CD4-positive, CD25-positive, alpha-beta regulatory T cell (primary cell): Measurements from ENCODE around the gene MYL6. TPM values are rescaled to one million over a fixed set of nuclear protein-coding genes. Genes with fewer than 3 reads are reported as not detected.

Source experiments
- ATAC-seq, 2 donors: fragments of 150-1000 bp; cut with Tn5 transposase; one replicate each; pipeline ENCODE4 v1.10.0; 2021; ENCODE audit warnings: low read depth in 2 of 2, moderate number of reproducible peaks in 2 of 2, moderate library complexity in 1 of 2
- DNase-seq, 3 donors: peaks; one replicate each; pipeline versions ENCODE4 v3.0.0 to v3.0.0-alpha.2; 2012 to 2022; ENCODE audit warnings: mixed read lengths in 1 of 3
- H3K27ac ChIP-seq: one replicate; pipeline ENCODE4 v1.7.0; 2013; ENCODE audit warnings: mild to moderate bottlenecking, low read length; ENCODE audit not compliant: insufficient read depth, poor library complexity, severe bottlenecking
- H3K27me3 ChIP-seq: one replicate; pipeline ENCODE4 v1.7.0; 2013; ENCODE audit warnings: low read length; ENCODE audit not compliant: control insufficient read depth, insufficient read depth
- H3K36me3 ChIP-seq: one replicate; pipeline ENCODE4 v1.7.0; 2013; ENCODE audit warnings: mild to moderate bottlenecking, low read length, moderate library complexity; ENCODE audit not compliant: control insufficient read depth, insufficient read depth
- H3K4me1 ChIP-seq: 2 replicates; pipeline ENCODE4 v1.7.0; 2013; ENCODE audit warnings: mild to moderate bottlenecking, low read length; ENCODE audit not compliant: insufficient read depth, control insufficient read depth, poor library complexity, severe bottlenecking
- H3K4me3 ChIP-seq: one replicate; pipeline ENCODE4 v1.7.0; 2013; ENCODE audit warnings: low read depth, mild to moderate bottlenecking, low read length, moderate library complexity
- H3K9me3 ChIP-seq, 2 experiments: 1 replicate in 1 of 2; 2 replicates in 1 of 2; pipeline ENCODE4 v1.7.0; 2013; ENCODE audit warnings: low read length in 2 of 2, mild to moderate bottlenecking in 1 of 2, moderate library complexity in 1 of 2; ENCODE audit not compliant: control insufficient read depth in 2 of 2
- H3K27ac Mint-ChIP-seq, 3 donors: one replicate each; pipeline ENCODE4 v1.8.0; 2020 to 2022; ENCODE audit warnings: mild to moderate bottlenecking in 3 of 3, mixed read lengths in 3 of 3, moderate library complexity in 2 of 3
- H3K27me3 Mint-ChIP-seq: one replicate; pipeline ENCODE4 v1.8.0; 2022; ENCODE audit warnings: mild to moderate bottlenecking, mixed read lengths
- H3K36me3 Mint-ChIP-seq: one replicate; pipeline ENCODE4 v1.8.0; 2020; ENCODE audit warnings: mixed read lengths
- H3K4me1 Mint-ChIP-seq, 4 donors: one replicate each; pipeline ENCODE4 v1.8.0; 2020 to 2022; ENCODE audit warnings: mixed read lengths in 4 of 4, mild to moderate bottlenecking in 1 of 4
- H3K4me3 Mint-ChIP-seq, 4 donors: one replicate each; pipeline ENCODE4 v1.8.0; 2020 to 2022; ENCODE audit warnings: mild to moderate bottlenecking in 4 of 4, mixed read lengths in 4 of 4, moderate library complexity in 3 of 4
- H3K9me3 Mint-ChIP-seq, 7 donors: one replicate each; pipeline ENCODE4 v1.8.0; 2020 to 2022; ENCODE audit warnings: mixed read lengths in 7 of 7, mild to moderate bottlenecking in 3 of 7, moderate library complexity in 2 of 7
- polyA plus RNA-seq, 4 donors: library from polyadenylated mRNA; unstranded; fragments of 300-500 nt; fragmentation: Illumina TruSeq; gene quantifications; one replicate each; pipeline ENCODE4 v1.2.3, GENCODE V29; 2021
- total RNA-seq: library from RNA; stranded (reverse); gene quantifications from one replicate; pipeline ENCODE4 v1.2.3, GENCODE V29; 2022

The MYL6 gene
- total and polyA plus RNA-seq, 5 donors from 2014 or later = 933 to 3,471 (median 2,640) TPM

- peaks cover 0 to 5% (median 0%) of the 10 kb centered on the region in 7 donors for H3K9me3 Mint-ChIP-seq
- peaks cover 0 to 7% of the 10 kb centered on the region in 2 experiments for H3K9me3 ChIP-seq
- no peaks in the 10 kb centered on the region for H3K27me3 ChIP-seq
- H3K27ac Mint-ChIP-seq = peak overlapping the region; percentile 92 to 98 (median 92)
- ATAC-seq = no peak
- peak overlapping the region; percentile 74 for H3K4me3 ChIP-seq
- H3K4me1 ChIP-seq = peaks cover 42% of the 10 kb centered on the region
- peaks cover 10 to 68% (median 43%) of the 10 kb centered on the region in 4 donors for H3K4me1 Mint-ChIP-seq
- peaks cover 17% of the 10 kb centered on the region for H3K36me3 ChIP-seq
- peak overlapping the region; percentile 87 for H3K27ac ChIP-seq
- H3K4me3 Mint-ChIP-seq = peak overlapping the region; percentile 78 to 99 (median 92)
- peak in 1 of 3 donors; percentile 52 for DNase-seq
- peaks cover 20% of the 10 kb centered on the region for H3K36me3 Mint-ChIP-seq
- H3K27me3 Mint-ChIP-seq = no peaks in the 10 kb centered on the region
Measured at GRCh38 chr12:56126732-56127239, 31.4 kb upstream of the MYL6 start.

GRCh38 chr12:56127485-56127887 lies 30.7 kb upstream of the MYL6 start:
- Mint-ChIP-seq H3K27ac (peak overlapping the region; percentile 92 to 98 (median 92)), H3K27me3 (no peaks in the 10 kb centered on the region), H3K4me1 (peaks cover 10 to 75% (median 48%) of the 10 kb centered on the region in 4 donors), H3K4me3 (peak overlapping the region; percentile 87 to 100 (median 98)), H3K9me3 (peaks cover 0 to 5% (median 0%) of the 10 kb centered on the region in 7 donors), H3K36me3 (peaks cover 27% of the 10 kb centered on the region)
- Histone ChIP-seq H3K4me1 (peaks cover 42% of the 10 kb centered on the region), H3K36me3 (peaks cover 24% of the 10 kb centered on the region), H3K4me3 (peak overlapping the region; percentile 74), H3K9me3 (peaks cover 0 to 7% of the 10 kb centered on the region in 2 experiments), H3K27ac (peak overlapping the region; percentile 87), H3K27me3 (no peaks in the 10 kb centered on the region)
- ATAC-seq (no peak), DNase-seq (no peak)

DNA sequence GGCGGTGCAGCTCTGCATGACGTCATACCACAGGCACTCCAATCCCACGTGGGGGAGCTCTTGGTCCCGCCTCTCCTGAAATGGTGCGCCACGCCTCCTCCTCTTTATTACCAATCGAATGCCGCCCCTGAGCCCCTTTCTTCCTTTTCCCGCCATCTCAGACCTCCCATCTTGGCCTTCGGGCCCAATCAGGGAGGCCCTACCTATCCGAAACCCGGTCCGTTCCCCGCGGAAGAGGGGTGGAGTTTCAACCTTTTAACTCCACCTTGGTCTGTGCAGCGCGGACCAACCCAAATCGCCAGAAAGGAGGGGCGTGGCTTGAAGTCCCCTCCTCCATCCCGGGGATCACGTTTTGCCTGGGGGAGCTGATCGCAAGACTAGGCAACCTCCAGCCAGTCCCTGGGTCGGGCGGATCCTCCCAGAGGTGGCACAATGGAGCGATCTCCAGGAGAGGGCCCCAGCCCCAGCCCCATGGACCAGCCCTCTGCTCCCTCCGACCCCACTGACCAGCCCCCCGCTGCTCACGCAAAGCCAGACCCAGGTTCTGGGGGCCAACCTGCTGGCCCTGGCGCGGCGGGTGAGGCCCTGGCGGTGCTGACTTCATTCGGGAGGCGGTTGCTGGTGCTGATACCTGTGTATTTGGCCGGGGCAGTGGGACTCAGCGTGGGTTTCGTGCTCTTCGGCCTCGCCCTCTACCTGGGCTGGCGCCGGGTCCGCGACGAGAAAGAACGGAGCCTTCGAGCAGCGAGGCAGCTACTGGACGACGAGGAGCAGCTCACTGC lies 30.1 kb upstream of the MYL6 start, which contains the start of gene ESYT1:
ESYT1 (plus strand) TSS at position 380 of the 782 bp plus-strand sequence; CDS start at position 433, 53 bp downstream.
- Histone ChIP-seq H3K27ac (peak within 1 kb of the TSS; percentile 87), H3K4me1 (peaks cover 42% of the 10 kb centered on the region), H3K36me3 (peaks cover 28% of the 10 kb centered on the region), H3K27me3 (no peaks in the 10 kb centered on the region), H3K4me3 (peak within 1 kb of the TSS; percentile 91), H3K9me3 (peaks cover 0 to 7% of the 10 kb centered on the region in 2 experiments)
- H3K36me3 Mint-ChIP-seq = peaks cover 29% of the 10 kb centered on the region
- peak within 1 kb of the TSS; percentile 87 to 100 (median 98) for H3K4me3 Mint-ChIP-seq
- H3K27me3 Mint-ChIP-seq = no peaks in the 10 kb centered on the region
- DNase-seq (peak; percentile 98 to 100 (median 99)), ATAC-seq (peak; percentile 90 to 94)
- H3K9me3 Mint-ChIP-seq = peaks cover 0 to 5% (median 0%) of the 10 kb centered on the region in 7 donors
- peaks cover 10 to 78% (median 47%) of the 10 kb centered on the region in 4 donors for H3K4me1 Mint-ChIP-seq
- H3K27ac Mint-ChIP-seq = peak within 1 kb of the TSS; percentile 92 to 98 (median 93)

- peaks cover 36% of the 10 kb centered on the region for H3K36me3 Mint-ChIP-seq
- H3K4me1 ChIP-seq = peaks cover 42% of the 10 kb centered on the region
- peak overlapping the region; percentile 92 to 98 (median 93) for H3K27ac Mint-ChIP-seq
- DNase-seq (no peak), ATAC-seq (no peak)
- peaks cover 10 to 81% (median 51%) of the 10 kb centered on the region in 4 donors for H3K4me1 Mint-ChIP-seq
- peak overlapping the region; percentile 91 for H3K4me3 ChIP-seq
- peaks cover 0 to 5% (median 0%) of the 10 kb centered on the region in 7 donors for H3K9me3 Mint-ChIP-seq
- peak overlapping the region; percentile 86 for H3K27ac ChIP-seq
- H3K27me3 Mint-ChIP-seq = no peaks in the 10 kb centered on the region
- H3K4me3 Mint-ChIP-seq = peak overlapping the region; percentile 87 to 100 (median 98)
- H3K9me3 ChIP-seq = peaks cover 0 to 7% of the 10 kb centered on the region in 2 experiments
- H3K36me3 ChIP-seq = peaks cover 35% of the 10 kb centered on the region
- H3K27me3 ChIP-seq = no peaks in the 10 kb centered on the region
Measured at GRCh38 chr12:56128670-56129205, 29.4 kb upstream of the MYL6 start.

DNA sequence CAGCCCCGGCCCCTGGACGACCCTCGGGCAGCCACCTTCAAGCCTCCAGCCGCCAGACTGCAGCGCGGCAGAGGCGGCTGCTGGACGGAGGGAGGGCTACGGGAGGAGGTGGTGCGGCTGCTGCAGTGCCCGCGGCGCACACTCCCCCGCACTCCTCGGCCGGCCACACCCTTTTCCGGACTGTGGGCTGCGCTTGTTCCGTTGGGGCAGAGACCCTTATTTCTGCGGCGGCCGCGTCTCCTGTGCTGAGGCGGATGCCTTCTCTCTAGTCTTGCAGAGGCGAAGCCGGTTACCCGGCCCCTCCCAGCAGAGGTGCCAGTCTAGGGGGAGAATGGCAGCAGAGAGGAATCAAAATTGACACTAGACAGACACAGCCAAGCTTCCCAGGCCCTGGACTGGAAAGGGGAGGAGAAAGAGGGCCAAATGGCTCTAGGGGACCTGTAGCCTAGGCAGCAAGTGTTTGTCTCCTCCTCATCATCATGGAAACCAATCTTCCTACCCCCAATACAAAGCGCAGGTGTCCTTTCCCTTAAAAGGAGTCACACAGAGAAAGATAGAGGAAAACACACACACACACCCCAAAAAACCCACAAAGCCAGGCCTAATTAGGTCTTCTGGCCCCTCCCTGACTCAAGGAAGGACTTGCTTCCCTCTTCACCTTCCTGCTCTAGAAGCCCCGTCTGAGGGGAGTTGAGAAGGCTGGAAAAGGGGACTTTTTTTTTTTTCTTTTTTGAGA lies 28.8 kb upstream of the MYL6 start:
- Mint-ChIP-seq H3K27me3 (no peaks in the 10 kb centered on the region), H3K9me3 (peaks cover 0 to 5% (median 1%) of the 10 kb centered on the region in 7 donors), H3K4me3 (peak overlapping the region; percentile 87 to 100 (median 98)), H3K36me3 (peaks cover 41% of the 10 kb centered on the region), H3K27ac (peak overlapping the region; percentile 92 to 98 (median 97)), H3K4me1 (peaks cover 10 to 81% (median 52%) of the 10 kb centered on the region in 4 donors)
- peaks cover 0 to 7% of the 10 kb centered on the region in 2 experiments for H3K9me3 ChIP-seq
- ATAC-seq (peak; percentile 25 to 36), DNase-seq (peak; percentile 65 to 94 (median 72))
- H3K27me3 ChIP-seq = no peaks in the 10 kb centered on the region
- H3K27ac ChIP-seq = peak overlapping the region; percentile 86
- peaks cover 42% of the 10 kb centered on the region for H3K4me1 ChIP-seq
- peak overlapping the region; percentile 91 for H3K4me3 ChIP-seq
- H3K36me3 ChIP-seq = peaks cover 41% of the 10 kb centered on the region

GRCh38 chr12:56129942-56130495 lies 28.1 kb upstream of the MYL6 start:
- Histone ChIP-seq H3K36me3 (peaks cover 46% of the 10 kb centered on the region), H3K4me1 (peaks cover 42% of the 10 kb centered on the region), H3K27me3 (no peaks in the 10 kb centered on the region), H3K27ac (peak overlapping the region; percentile 86), H3K9me3 (peaks cover 0 to 7% of the 10 kb centered on the region in 2 experiments), H3K4me3 (peak overlapping the region; percentile 91)
- Mint-ChIP-seq H3K9me3 (peaks cover 0 to 5% (median 1%) of the 10 kb centered on the region in 7 donors), H3K4me1 (peaks cover 10 to 77% (median 51%) of the 10 kb centered on the region in 4 donors), H3K4me3 (peak overlapping the region; percentile 87 to 100 (median 98)), H3K27ac (peak overlapping the region; percentile 91 to 98 (median 92)), H3K27me3 (no peaks in the 10 kb centered on the region), H3K36me3 (peaks cover 41% of the 10 kb centered on the region)
- no peak for ATAC-seq
- DNase-seq = no peak
